GM08714 (cell line): Measurements from ENCODE around the gene SAMD14.

ENCODE experiments used
- H3K4me3 ChIP-seq: fragments of 200-500 bp; sonication (Bioruptor generic); 2 replicates; pipeline ENCODE4 v1.5.1; 2014; ENCODE audit warnings: mild to moderate bottlenecking, low read length, inconsistent platforms
- ZNF274 ChIP-seq: IDR thresholded peaks from 2 replicates; pipeline ENCODE4 v1.6.1; 2012; ENCODE audit warnings: mild to moderate bottlenecking, low read depth, low read length

The SAMD14 gene

GRCh38 chr17:50169121-50169764, 39.3 kb upstream of the SAMD14 start:
- H3K4me3 ChIP-seq = no peak overlapping the region
- no peak for TF ChIP-seq ZNF274

DNA sequence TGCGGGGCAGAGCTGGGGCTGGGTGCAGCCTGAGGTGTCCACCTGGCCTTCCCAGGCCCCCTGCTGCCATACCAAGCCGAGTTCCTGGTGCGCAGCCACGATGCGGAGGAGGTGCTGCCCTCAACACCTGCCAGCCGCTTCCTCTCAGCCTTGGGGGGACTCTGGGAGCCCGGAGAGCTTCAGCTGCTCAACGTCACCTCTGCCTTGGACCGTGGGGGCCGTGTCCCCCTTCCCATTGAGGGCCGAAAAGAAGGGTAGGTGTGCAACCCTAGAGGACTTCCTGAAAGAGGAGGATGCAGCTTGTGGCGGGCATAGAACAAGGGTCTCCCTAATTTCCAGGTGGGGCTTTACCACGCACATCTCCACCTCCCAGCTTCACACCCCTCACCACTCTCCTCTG, 38.4 kb upstream of the SAMD14 start:
- TF ChIP-seq ZNF274 = no peak
- no peak overlapping the region for H3K4me3 ChIP-seq

DNA sequence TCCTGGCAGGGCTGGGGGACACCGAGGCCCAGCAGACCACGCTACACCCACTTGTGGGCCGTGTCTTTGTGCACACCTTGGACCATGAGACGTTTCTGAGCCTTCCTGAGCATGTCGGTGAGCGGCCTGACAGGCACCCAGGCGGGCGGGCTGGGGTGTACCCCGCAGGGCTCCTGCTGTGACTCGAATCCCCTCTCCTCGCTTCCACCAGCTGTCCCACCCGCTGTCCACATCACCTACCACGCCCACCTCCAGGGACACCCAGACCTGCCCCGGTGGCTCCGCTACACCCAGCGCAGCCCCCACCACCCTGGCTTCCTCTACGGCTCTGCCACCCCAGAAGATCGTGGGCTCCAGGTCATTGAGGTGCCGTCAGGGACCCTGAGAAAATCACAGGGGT, 37.4 kb upstream of the SAMD14 start:
- TF ChIP-seq ZNF274 = no peak
- H3K4me3 ChIP-seq = no peak overlapping the region

DNA sequence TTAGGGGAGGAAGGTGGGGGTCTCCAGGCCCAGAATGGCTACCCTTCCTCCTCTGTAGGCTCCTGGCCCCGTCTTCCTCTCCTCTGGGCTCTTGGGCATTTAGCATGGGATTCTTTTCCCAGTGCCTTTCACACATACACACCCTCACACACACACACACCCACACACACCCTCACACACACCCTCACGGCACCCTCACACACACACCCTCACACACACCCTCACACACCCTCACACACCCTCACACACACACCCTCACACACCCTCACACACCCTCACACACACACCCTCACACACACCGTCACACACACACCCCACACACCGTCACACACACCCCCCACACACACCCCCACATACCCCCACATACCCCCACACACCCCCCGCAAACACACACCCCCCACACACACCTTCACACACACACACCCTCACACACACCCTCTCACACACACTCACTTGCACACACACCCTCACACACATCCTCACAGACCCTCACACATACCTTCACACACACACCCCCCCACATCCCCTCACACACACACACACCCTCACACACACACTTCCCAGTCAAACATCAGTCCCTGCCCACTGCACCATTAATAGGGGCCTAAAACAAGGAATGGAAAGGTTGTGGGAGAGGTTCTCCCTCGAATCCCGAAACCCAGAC, 36.7 kb upstream of the SAMD14 start:
- TF ChIP-seq ZNF274 = no peak
- H3K4me3 ChIP-seq = no peak overlapping the region

DNA sequence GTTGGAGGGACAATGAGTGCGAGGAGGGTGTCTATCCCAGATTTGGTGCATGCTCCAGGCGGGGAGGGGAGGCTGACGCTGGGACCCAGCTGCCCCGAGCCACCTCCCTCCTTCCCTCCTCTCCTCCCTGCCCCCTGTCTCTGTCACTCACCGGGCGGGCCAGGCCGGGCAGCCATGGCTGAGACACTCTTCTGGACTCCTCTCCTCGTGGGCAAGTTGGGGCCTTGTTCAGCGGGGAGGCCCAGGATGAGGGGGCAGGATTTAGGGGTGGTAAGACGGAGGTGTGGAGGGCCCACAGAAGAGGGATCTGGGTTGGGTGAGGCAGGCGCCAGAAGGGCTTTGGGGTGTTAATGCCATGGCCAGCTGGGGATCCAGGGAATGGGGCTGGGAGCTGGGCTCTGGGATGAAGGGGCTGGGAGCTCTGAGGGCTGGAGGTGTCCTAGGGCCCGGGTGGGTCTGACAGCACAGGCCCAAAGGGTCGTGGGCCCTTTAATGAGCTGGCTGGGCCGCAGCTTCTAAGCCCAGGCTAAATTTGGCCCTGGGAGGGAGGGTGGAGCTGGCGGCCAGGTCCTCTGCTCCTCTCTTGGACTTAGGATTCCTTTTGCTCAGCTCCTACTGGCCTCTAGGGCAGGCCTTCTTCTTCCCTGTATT, 36.0 kb upstream of the SAMD14 start, which contains the start of gene SGCA:
Gene SGCA, plus strand, starts transcription at position 139 of the 651 bp plus-strand sequence. Its CDS starts 36 bp downstream, at position 175.
- no peak within 1 kb of the TSS for H3K4me3 ChIP-seq
- no peak for TF ChIP-seq ZNF274

DNA sequence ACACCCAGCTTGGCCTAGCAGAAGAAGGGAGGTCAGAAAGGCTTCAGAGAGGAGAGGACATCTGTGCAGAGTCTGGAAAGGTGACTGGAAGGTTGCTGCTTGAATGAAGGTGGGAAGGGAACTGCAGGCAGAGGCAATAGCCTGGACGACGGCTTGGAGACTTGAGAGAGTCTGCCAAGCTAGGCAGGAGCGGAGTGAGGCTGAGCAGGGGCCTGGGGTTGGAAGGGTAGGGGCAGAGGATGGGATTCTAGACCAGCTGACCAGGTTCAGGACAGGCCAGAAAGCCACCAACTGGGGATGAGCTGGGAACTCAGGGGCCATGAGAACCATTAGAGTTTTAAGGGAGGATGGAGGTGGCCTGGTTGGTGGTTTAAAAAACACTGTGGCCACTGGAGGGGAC, 35.5 kb upstream of the SAMD14 start:
- no peak for TF ChIP-seq ZNF274
- no peak overlapping the region for H3K4me3 ChIP-seq

- no peak for TF ChIP-seq ZNF274
Observed at GRCh38 chr17:50165066-50165465, 35.1 kb upstream of the SAMD14 start.

GRCh38 chr17:50164697-50164988, 34.7 kb upstream of the SAMD14 start:
- no peak overlapping the region for H3K4me3 ChIP-seq
- no peak for TF ChIP-seq ZNF274

More at GRCh38 chr17:50165066-50165465, 35.1 kb upstream of the SAMD14 start:
- no peak overlapping the region for H3K4me3 ChIP-seq

DNA sequence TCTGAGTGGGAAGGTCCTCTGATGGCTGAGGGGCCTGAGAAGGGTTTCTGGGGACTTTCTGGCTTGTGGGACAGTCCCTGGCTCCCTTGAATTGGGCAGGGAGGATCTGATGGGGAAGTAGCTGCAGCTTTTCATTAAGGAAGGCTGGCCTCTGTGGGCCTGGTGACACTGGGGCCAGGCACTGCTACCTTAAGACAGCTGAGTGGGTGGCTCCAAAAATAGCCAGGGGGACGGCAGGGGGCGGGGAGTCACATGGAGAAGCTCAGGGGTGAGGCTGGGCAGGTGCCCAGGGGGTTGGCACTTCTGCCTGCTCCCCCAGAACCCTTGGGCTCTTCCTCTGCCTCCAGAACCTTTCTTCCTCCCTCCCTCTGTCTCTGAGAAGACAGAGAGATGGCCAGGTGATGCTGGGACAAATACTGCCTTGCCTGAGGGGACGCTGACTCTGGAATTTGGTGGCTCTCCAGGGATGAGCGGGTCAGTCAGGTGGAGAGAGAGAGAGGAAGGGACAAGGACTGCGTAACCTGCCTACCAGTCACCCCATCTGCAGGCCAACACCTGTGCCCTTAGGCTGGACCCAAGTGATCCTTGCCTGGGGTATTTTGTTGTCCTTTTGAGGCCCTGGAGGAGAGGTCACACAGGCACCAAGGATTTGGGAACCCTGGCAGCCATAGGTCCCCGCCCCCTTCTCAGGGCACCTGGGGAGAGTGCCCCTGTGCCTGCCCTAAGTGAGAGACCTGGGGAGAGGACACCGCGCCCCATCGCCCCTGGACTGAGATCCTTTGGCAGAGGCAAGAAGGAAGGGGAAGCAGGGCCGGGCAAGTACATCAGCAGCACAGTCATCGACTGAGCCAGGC, 34.1 kb upstream of the SAMD14 start:
- no peak for TF ChIP-seq ZNF274
- H3K4me3 ChIP-seq = no peak overlapping the region

DNA sequence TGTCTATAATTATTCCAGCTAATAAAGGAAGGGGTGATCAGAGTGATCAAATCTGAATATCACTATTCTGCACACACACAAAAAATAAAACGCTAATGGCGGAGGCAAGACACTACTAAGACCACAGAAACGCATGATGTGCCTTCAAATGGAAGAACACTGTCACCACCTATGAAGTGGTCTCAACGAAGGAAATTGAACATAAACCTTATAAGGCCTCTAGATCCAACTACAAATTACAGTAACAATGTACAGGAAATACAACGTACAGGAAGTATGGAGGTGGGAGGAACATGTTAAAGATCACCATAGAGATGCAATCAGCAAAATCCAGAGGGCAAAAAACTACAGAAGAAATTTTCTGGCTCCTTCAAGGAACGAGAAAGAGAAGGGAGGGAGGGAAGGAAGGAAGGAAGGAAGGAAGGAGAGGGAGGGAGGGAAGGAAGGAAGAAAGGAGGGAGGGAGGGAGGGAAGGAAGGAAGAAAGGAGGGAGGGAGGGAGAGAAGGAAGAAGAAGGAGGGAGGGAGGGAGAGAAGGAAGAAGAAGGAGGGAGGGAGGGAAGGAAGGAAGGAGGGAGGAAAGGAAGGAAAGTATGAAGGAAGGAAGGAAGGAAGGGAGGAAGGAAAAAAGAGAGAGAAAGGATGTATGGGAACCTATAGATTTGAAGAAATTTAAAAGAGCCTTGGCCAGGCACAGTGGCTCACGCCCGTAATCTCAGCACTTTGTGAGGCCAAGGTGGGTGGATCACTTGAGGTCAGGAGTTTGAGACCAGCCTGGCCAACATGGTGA, 32.7 kb upstream of the SAMD14 start:
- H3K4me3 ChIP-seq = no peak overlapping the region
- no peak for TF ChIP-seq ZNF274

DNA sequence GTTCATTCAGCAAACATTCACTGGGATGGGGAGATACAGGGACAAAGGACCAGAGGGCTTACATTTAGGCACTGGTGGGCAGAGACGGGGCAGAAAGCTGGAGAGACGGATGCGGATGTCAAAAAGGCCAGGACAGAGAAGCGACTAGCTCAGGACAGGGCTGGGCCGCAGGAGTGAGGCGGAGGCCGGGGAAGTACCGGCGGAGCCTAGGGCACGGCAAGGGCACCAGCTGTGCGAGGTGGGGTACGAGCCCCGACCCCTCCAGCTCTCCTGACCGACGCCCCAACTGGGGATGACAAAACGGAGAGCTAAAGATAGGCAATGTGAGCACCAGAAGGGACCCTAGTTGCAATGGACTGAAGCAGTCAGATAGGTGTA, 31.9 kb upstream of the SAMD14 start:
- no peak for TF ChIP-seq ZNF274
- no peak overlapping the region; the same call in 1 of the 2 replicates for H3K4me3 ChIP-seq

GRCh38 chr17:50161023-50161910, 31.3 kb upstream of the SAMD14 start:
- no peak for TF ChIP-seq ZNF274
- peak overlapping the region; percentile 69 for H3K4me3 ChIP-seq

DNA sequence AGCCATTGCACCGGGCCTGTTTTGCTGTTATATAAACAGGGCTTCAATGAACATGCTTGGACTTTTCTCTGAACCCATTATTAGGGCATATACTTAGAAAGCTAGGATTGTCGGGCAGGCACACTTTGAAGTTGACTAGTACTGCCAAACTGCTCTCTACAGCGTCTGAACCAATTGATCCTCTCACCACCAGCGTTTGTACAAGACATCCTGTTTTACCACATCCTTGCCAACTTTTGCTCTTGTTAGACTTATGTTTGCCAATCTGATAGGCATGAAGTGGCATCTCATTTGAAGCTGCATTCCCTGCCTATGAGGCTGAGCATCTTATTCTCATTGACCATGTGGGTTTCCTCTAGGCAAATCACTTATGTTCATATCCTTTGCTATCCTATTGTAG, 27.9 kb upstream of the SAMD14 start:
- no peak overlapping the region for H3K4me3 ChIP-seq
- TF ChIP-seq ZNF274 = no peak
